GM12878 (cell line): ENCODE results near the gene DPP6.

ENCODE experiments used
- JUNB ChIP-seq: IDR thresholded peaks from 2 replicates; pipeline ENCODE4 v1.6.1; 2016; ENCODE audit warnings: antibody characterized with exemption, mild to moderate bottlenecking
- JUND ChIP-seq: IDR thresholded peaks from 2 replicates; pipeline ENCODE4 v1.6.1; 2012; ENCODE audit warnings: low read depth, mild to moderate bottlenecking, low read length, improper control_type of control experiment, moderate library complexity
- POLR2A ChIP-seq: IDR thresholded peaks from 2 replicates; pipeline ENCODE4 v1.6.1; 2011; ENCODE audit warnings: low read depth, mild to moderate bottlenecking, low read length
- TF ChIP-seq, protein P1 (sequence below), 3 experiments: IDR thresholded peaks in 2 of 3; conservative IDR thresholded peaks in 1 of 3; 2 replicates each; pipeline ENCODE4 v1.5.1; 2011; ENCODE audit warnings: low read depth in 3 of 3, low read length in 3 of 3, mild to moderate bottlenecking in 3 of 3, control low read depth in 2 of 3, moderate library complexity in 2 of 3, inconsistent platforms in 1 of 3, mixed read lengths in 1 of 3; ENCODE audit not compliant: control insufficient read depth in 2 of 3, insufficient read depth in 1 of 3; ENCODE audit errors: extremely low read depth in 1 of 3

DNA sequence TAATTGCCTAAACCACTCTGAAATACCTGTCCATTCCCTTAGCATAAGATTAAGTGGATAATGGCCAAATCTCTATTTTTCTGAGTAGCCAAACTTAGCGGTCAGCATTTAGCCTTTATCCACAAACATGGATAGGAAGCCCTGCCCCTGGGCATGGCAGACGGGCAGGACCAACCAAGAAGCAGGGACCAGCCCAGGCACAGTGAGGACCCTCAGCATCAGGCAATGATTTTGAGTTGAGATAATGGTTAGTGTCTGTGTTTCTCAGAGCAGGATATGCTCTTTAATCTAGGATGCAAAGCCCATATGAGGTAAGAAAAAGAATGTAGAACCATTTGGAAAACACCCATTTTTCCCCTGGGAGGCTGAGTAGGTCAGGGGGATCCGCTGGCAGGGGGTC lies 131.7 kb downstream of the DPP6 start:
- TF ChIP-seq, protein P1, sequence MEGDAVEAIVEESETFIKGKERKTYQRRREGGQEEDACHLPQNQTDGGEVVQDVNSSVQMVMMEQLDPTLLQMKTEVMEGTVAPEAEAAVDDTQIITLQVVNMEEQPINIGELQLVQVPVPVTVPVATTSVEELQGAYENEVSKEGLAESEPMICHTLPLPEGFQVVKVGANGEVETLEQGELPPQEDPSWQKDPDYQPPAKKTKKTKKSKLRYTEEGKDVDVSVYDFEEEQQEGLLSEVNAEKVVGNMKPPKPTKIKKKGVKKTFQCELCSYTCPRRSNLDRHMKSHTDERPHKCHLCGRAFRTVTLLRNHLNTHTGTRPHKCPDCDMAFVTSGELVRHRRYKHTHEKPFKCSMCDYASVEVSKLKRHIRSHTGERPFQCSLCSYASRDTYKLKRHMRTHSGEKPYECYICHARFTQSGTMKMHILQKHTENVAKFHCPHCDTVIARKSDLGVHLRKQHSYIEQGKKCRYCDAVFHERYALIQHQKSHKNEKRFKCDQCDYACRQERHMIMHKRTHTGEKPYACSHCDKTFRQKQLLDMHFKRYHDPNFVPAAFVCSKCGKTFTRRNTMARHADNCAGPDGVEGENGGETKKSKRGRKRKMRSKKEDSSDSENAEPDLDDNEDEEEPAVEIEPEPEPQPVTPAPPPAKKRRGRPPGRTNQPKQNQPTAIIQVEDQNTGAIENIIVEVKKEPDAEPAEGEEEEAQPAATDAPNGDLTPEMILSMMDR (IDR thresholded peaks at IDR 0.05 in 2 of 3, conservative IDR thresholded peaks at IDR 0.05 in 1 of 3; ENCODE audit: control insufficient read depth in 2 of 3, extremely low read depth in 1 of 3, insufficient read depth in 1 of 3, low read depth in 3 of 3, low read length in 3 of 3) = no peak
- TF ChIP-seq POLR2A (no peak), JUNB (no peak), JUND (no peak)
